ENCODE measurements around the gene CRYZL1.

The CRYZL1 gene

DNA sequence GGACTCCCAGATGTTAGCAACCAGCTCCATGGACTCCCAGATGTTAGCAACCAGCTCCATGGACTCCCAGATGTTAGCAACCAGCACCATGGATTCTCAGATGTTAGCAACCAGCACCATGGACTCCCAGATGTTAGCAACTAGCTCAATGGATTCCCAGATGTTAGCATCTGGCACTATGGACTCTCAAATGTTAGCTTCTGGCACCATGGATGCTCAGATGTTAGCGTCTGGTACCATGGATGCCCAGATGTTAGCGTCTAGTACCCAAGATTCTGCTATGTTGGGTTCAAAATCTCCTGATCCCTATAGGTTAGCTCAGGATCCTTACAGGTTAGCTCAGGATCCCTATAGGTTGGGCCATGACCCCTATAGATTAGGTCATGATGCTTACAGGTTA is 89.9 kb downstream of the CRYZL1 start:
- H3K9ac ChIP-seq (ENCODE audit: low read length), result no peak overlapping the region
- H3K79me2 ChIP-seq (ENCODE audit: insufficient read depth, low read length), result peaks cover 85% of the 10 kb centered on the region
- H2AFZ ChIP-seq (ENCODE audit: low read length), result no peak overlapping the region
- H3K9me2 ChIP-seq (ENCODE audit: low read depth, low read length), result no peaks in the 10 kb centered on the region
- TF ChIP-seq, protein P1, sequence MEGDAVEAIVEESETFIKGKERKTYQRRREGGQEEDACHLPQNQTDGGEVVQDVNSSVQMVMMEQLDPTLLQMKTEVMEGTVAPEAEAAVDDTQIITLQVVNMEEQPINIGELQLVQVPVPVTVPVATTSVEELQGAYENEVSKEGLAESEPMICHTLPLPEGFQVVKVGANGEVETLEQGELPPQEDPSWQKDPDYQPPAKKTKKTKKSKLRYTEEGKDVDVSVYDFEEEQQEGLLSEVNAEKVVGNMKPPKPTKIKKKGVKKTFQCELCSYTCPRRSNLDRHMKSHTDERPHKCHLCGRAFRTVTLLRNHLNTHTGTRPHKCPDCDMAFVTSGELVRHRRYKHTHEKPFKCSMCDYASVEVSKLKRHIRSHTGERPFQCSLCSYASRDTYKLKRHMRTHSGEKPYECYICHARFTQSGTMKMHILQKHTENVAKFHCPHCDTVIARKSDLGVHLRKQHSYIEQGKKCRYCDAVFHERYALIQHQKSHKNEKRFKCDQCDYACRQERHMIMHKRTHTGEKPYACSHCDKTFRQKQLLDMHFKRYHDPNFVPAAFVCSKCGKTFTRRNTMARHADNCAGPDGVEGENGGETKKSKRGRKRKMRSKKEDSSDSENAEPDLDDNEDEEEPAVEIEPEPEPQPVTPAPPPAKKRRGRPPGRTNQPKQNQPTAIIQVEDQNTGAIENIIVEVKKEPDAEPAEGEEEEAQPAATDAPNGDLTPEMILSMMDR (IDR thresholded peaks at IDR 0.05; ENCODE audit: low read length), result no peak
- TF ChIP-seq EZH2 (IDR thresholded peaks at IDR 0.05; ENCODE audit: borderline replicate concordance, low read length), result no peak
- H3K27me3 ChIP-seq (ENCODE audit: insufficient read depth, low read length), result no peaks in the 10 kb centered on the region
- H3F3A ChIP-seq (ENCODE audit: insufficient read depth, low read length), result no peaks in the 10 kb centered on the region
- no peaks in the 10 kb centered on the region for H3K4me1 ChIP-seq (ENCODE audit: insufficient read depth, low read length, severe bottlenecking)
- H4K20me1 ChIP-seq (ENCODE audit: insufficient read depth, low read length), result peaks cover 2% of the 10 kb centered on the region; the same call in 1 of the 2 replicates
- no peak overlapping the region for H3K4me3 ChIP-seq (ENCODE audit: low read depth, low read length, poor library complexity, severe bottlenecking)
- H3K36me3 ChIP-seq (ENCODE audit: insufficient read depth, low read length), result peaks cover 99% of the 10 kb centered on the region
- no peak overlapping the region for H3K27ac ChIP-seq (ENCODE audit: low read depth, low read length, poor library complexity, severe bottlenecking)
- H3K4me2 ChIP-seq (ENCODE audit: low read length), result no peak overlapping the region
- no peaks in the 10 kb centered on the region for H3K9me3 ChIP-seq (ENCODE audit: low read length)

DNA sequence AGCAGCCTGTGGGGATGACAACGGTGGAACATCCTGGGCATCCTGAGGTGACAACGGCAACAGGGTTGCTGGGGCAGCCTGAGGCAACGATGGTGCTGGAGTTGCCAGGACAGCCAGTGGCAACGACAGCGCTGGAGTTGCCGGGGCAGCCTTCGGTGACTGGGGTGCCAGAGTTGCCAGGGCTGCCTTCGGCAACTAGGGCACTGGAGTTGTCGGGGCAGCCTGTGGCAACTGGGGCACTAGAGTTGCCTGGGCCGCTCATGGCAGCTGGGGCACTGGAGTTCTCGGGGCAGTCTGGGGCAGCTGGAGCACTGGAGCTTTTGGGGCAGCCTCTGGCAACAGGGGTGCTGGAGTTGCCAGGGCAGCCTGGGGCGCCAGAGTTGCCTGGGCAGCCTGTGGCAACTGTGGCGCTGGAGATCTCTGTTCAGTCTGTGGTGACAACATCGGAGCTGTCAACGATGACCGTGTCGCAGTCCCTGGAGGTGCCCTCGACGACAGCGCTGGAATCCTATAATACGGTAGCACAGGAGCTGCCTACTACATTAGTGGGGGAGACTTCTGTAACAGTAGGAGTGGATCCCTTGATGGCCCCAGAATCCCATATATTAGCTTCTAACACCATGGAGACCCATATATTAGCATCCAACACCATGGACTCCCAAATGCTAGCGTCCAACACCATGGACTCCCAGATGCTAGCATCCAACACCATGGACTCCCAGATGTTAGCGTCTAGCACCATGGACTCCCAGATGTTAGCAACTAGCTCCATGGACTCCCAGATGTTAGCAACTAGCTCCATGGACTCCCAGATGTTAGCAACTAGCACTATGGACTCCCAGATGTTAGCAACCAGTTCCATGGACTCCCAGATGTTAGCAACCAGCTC is 90.5 kb downstream of the CRYZL1 start:
- Histone ChIP-seq H3F3A (ENCODE audit: insufficient read depth, low read length) (no peaks in the 10 kb centered on the region), H3K9me3 (ENCODE audit: low read length) (no peaks in the 10 kb centered on the region), H3K79me2 (ENCODE audit: insufficient read depth, low read length) (peaks cover 89% of the 10 kb centered on the region), H4K20me1 (ENCODE audit: insufficient read depth, low read length) (peaks cover 2% of the 10 kb centered on the region; the same call in 1 of the 2 replicates), H3K4me1 (ENCODE audit: insufficient read depth, low read length, severe bottlenecking) (peaks cover under 1% of the 10 kb centered on the region), H3K36me3 (ENCODE audit: insufficient read depth, low read length) (peaks cover 99% of the 10 kb centered on the region), H3K27me3 (ENCODE audit: insufficient read depth, low read length) (no peaks in the 10 kb centered on the region), H3K9me2 (ENCODE audit: low read depth, low read length) (no peaks in the 10 kb centered on the region), H2AFZ (ENCODE audit: low read length) (no peak overlapping the region), H3K4me2 (ENCODE audit: low read length) (no peak overlapping the region), H3K4me3 (ENCODE audit: low read depth, low read length, poor library complexity, severe bottlenecking) (no peak overlapping the region), H3K9ac (ENCODE audit: low read length) (no peak overlapping the region), H3K27ac (ENCODE audit: low read depth, low read length, poor library complexity, severe bottlenecking) (no peak overlapping the region)
- no peak for TF ChIP-seq EZH2 (IDR thresholded peaks at IDR 0.05; ENCODE audit: borderline replicate concordance, low read length)
- TF ChIP-seq, protein P1 (IDR thresholded peaks at IDR 0.05; ENCODE audit: low read length), result no peak

DNA sequence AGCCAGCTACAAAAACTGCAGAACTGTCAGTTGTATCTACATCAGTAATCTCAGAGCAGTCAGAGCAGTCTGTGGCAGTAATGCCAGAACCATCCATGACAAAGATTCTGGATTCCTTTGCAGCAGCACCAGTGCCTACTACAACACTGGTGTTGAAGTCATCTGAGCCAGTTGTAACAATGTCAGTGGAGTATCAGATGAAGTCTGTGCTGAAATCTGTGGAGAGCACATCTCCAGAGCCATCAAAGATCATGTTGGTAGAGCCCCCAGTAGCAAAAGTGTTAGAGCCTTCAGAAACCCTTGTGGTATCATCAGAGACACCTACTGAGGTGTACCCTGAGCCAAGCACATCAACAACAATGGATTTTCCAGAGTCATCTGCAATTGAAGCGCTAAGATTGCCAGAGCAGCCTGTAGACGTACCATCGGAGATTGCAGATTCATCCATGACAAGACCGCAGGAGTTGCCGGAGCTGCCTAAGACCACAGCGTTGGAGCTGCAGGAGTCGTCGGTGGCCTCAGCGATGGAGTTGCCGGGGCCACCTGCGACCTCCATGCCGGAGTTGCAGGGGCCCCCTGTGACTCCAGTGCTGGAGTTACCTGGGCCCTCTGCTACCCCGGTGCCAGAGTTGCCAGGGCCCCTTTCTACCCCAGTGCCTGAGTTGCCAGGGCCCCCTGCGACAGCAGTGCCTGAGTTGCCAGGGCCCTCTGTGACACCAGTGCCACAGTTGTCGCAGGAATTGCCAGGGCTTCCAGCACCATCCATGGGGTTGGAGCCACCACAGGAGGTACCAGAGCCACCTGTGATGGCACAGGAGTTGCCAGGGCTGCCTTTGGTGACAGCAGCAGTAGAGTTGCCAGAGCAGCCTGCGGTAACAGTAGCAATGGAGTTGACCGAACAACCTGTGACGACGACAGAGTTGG is 91.4 kb downstream of the CRYZL1 start:
- Histone ChIP-seq H3F3A (ENCODE audit: insufficient read depth, low read length) (no peaks in the 10 kb centered on the region), H3K4me3 (ENCODE audit: low read depth, low read length, poor library complexity, severe bottlenecking) (no peak overlapping the region), H3K79me2 (ENCODE audit: insufficient read depth, low read length) (peaks cover 89% of the 10 kb centered on the region), H3K27me3 (ENCODE audit: insufficient read depth, low read length) (no peaks in the 10 kb centered on the region), H3K4me2 (ENCODE audit: low read length) (no peak overlapping the region), H2AFZ (ENCODE audit: low read length) (no peak overlapping the region), H3K9me3 (ENCODE audit: low read length) (no peaks in the 10 kb centered on the region), H3K9ac (ENCODE audit: low read length) (no peak overlapping the region), H3K9me2 (ENCODE audit: low read depth, low read length) (no peaks in the 10 kb centered on the region), H4K20me1 (ENCODE audit: insufficient read depth, low read length) (no peaks in the 10 kb centered on the region; the same call in 1 of the 2 replicates), H3K36me3 (ENCODE audit: insufficient read depth, low read length) (peaks cover 91% of the 10 kb centered on the region), H3K27ac (ENCODE audit: low read depth, low read length, poor library complexity, severe bottlenecking) (no peak overlapping the region), H3K4me1 (ENCODE audit: insufficient read depth, low read length, severe bottlenecking) (peaks cover 10% of the 10 kb centered on the region)
- TF ChIP-seq, protein P1 (IDR thresholded peaks at IDR 0.05; ENCODE audit: low read length), result no peak
- TF ChIP-seq EZH2 (IDR thresholded peaks at IDR 0.05; ENCODE audit: borderline replicate concordance, low read length), result no peak

All from OCI-LY1 (cell line).